ENCODE measurements around the gene ADAMTS17.

ADAMTS17 gene

GRCh38 chr15:100220058-100220768, 121.6 kb downstream of the ADAMTS17 start:
- H3K9ac ChIP-seq (ENCODE audit: low read length) = no peak overlapping the region
- no peak overlapping the region for H3K27ac ChIP-seq (ENCODE audit: low read length)
- no peaks in the 10 kb centered on the region for H3K4me1 ChIP-seq (ENCODE audit: low read length)
- H3K27me3 ChIP-seq (ENCODE audit: low read depth, low read length) = no peaks in the 10 kb centered on the region
- no peak overlapping the region for H3K4me3 ChIP-seq (ENCODE audit: low read length)
- H4K20me1 ChIP-seq (ENCODE audit: insufficient read depth, low read length) = no peaks in the 10 kb centered on the region
- no peaks in the 10 kb centered on the region for H3K9me3 ChIP-seq (ENCODE audit: insufficient read depth, low read length)
- TF ChIP-seq CTCF (IDR thresholded peaks at IDR 0.05; ENCODE audit: low read depth, low read length) (no peak), EZH2phosphoT487 (IDR thresholded peaks at IDR 0.05; ENCODE audit: low read depth) (no peak)
- H2AFZ ChIP-seq (ENCODE audit: low read depth, low read length) = no peak overlapping the region
- H3K4me2 ChIP-seq (ENCODE audit: low read length) = no peak overlapping the region
- no peaks in the 10 kb centered on the region for H3K79me2 ChIP-seq (ENCODE audit: low read length)
- no peaks in the 10 kb centered on the region for H3K36me3 ChIP-seq (replicated peaks; ENCODE audit: low read depth, low read length)

- H4K20me1 ChIP-seq (ENCODE audit: insufficient read depth, low read length) = no peaks in the 10 kb centered on the region
- H3K9me3 ChIP-seq (ENCODE audit: insufficient read depth, low read length) = no peaks in the 10 kb centered on the region
- TF ChIP-seq EZH2phosphoT487 (IDR thresholded peaks at IDR 0.05; ENCODE audit: low read depth) (no peak), CTCF (IDR thresholded peaks at IDR 0.05; ENCODE audit: low read depth, low read length) (no peak)
- no peak overlapping the region for H3K4me3 ChIP-seq (ENCODE audit: low read length)
- H3K9ac ChIP-seq (ENCODE audit: low read length) = no peak overlapping the region
- H3K36me3 ChIP-seq (replicated peaks; ENCODE audit: low read depth, low read length) = no peaks in the 10 kb centered on the region
- no peaks in the 10 kb centered on the region for H3K27me3 ChIP-seq (ENCODE audit: low read depth, low read length)
- no peaks in the 10 kb centered on the region for H3K4me1 ChIP-seq (ENCODE audit: low read length)
- H3K27ac ChIP-seq (ENCODE audit: low read length) = no peak overlapping the region
- no peak overlapping the region for H3K4me2 ChIP-seq (ENCODE audit: low read length)
- no peak overlapping the region for H2AFZ ChIP-seq (ENCODE audit: low read depth, low read length)
- no peaks in the 10 kb centered on the region for H3K79me2 ChIP-seq (ENCODE audit: low read length)
These were observed 123.3 kb downstream of the ADAMTS17 start for GRCh38 chr15:100218434-100218833.

GRCh38 chr15:100216182-100216581, 125.6 kb downstream of the ADAMTS17 start:
- Histone ChIP-seq H3K27ac (ENCODE audit: low read length) (no peak overlapping the region), H4K20me1 (ENCODE audit: insufficient read depth, low read length) (no peaks in the 10 kb centered on the region), H3K27me3 (ENCODE audit: low read depth, low read length) (no peaks in the 10 kb centered on the region), H3K4me3 (ENCODE audit: low read length) (no peak overlapping the region), H3K9me3 (ENCODE audit: insufficient read depth, low read length) (no peaks in the 10 kb centered on the region), H2AFZ (ENCODE audit: low read depth, low read length) (no peak overlapping the region), H3K4me2 (ENCODE audit: low read length) (no peak overlapping the region), H3K79me2 (ENCODE audit: low read length) (no peaks in the 10 kb centered on the region), H3K9ac (ENCODE audit: low read length) (no peak overlapping the region), H3K4me1 (ENCODE audit: low read length) (no peaks in the 10 kb centered on the region), H3K36me3 (replicated peaks; ENCODE audit: low read depth, low read length) (no peaks in the 10 kb centered on the region)
- TF ChIP-seq EZH2phosphoT487 (IDR thresholded peaks at IDR 0.05; ENCODE audit: low read depth) = no peak
- TF ChIP-seq CTCF (IDR thresholded peaks at IDR 0.05; ENCODE audit: low read depth, low read length) = no peak

- Histone ChIP-seq H3K9me3 (ENCODE audit: insufficient read depth, low read length) (no peaks in the 10 kb centered on the region), H3K4me1 (ENCODE audit: low read length) (no peaks in the 10 kb centered on the region), H3K9ac (ENCODE audit: low read length) (no peak overlapping the region), H4K20me1 (ENCODE audit: insufficient read depth, low read length) (no peaks in the 10 kb centered on the region), H3K36me3 (replicated peaks; ENCODE audit: low read depth, low read length) (no peaks in the 10 kb centered on the region), H3K4me2 (ENCODE audit: low read length) (no peak overlapping the region), H3K27me3 (ENCODE audit: low read depth, low read length) (no peaks in the 10 kb centered on the region), H3K4me3 (ENCODE audit: low read length) (no peak overlapping the region), H2AFZ (ENCODE audit: low read depth, low read length) (no peak overlapping the region), H3K79me2 (ENCODE audit: low read length) (no peaks in the 10 kb centered on the region), H3K27ac (ENCODE audit: low read length) (no peak overlapping the region)
- TF ChIP-seq EZH2phosphoT487 (IDR thresholded peaks at IDR 0.05; ENCODE audit: low read depth) (no peak), CTCF (IDR thresholded peaks at IDR 0.05; ENCODE audit: low read depth, low read length) (no peak)
These were observed 126.0 kb downstream of the ADAMTS17 start for GRCh38 chr15:100215843-100216169.

All from OCI-LY3 (cell line).